GM21423 (cell line): ENCODE results near the gene PELI2.

Source experiments
- ATAC-seq: cut with Tn5 transposase; IDR thresholded peaks from one replicate; pipeline ENCODE4 v1.9.1; 2021; ENCODE audit warnings: mild to moderate bottlenecking, moderate library complexity; ENCODE audit not compliant: unreplicated experiment

Gene PELI2

GRCh38 chr14:56224691-56225681 is 106.8 kb downstream of the PELI2 start:
- ATAC-seq, result no peak

- no peak for ATAC-seq
Measured at GRCh38 chr14:56235388-56235787, 117.2 kb downstream of the PELI2 start.

GRCh38 chr14:56237398-56237797 is 119.2 kb downstream of the PELI2 start:
- no peak for ATAC-seq

GRCh38 chr14:56241461-56241860 is 123.2 kb downstream of the PELI2 start:
- ATAC-seq, result no peak

- ATAC-seq, result no peak
Measured at GRCh38 chr14:56243110-56243509, 124.9 kb downstream of the PELI2 start.

- no peak for ATAC-seq
Measured at GRCh38 chr14:56244138-56244789, 126.1 kb downstream of the PELI2 start.

- ATAC-seq, result no peak
Measured at GRCh38 chr14:56247495-56248200, 129.4 kb downstream of the PELI2 start.

- no peak for ATAC-seq
Measured at GRCh38 chr14:56248442-56248841, 130.2 kb downstream of the PELI2 start.

GRCh38 chr14:56261046-56261445 is 142.8 kb downstream of the PELI2 start:
- ATAC-seq, result no peak

- no peak for ATAC-seq
Measured at GRCh38 chr14:56262530-56262929, 144.3 kb downstream of the PELI2 start.

GRCh38 chr14:56268039-56268438 is 149.8 kb downstream of the PELI2 start:
- no peak for ATAC-seq

- no peak for ATAC-seq
Measured at GRCh38 chr14:56268673-56269072, 150.5 kb downstream of the PELI2 start.

GRCh38 chr14:56270921-56271320 is 152.7 kb downstream of the PELI2 start:
- no peak for ATAC-seq

- no peak for ATAC-seq
Measured at GRCh38 chr14:56271970-56272369, 153.8 kb downstream of the PELI2 start.

- ATAC-seq, result no peak
Measured at GRCh38 chr14:56273155-56273554, 154.9 kb downstream of the PELI2 start.

GRCh38 chr14:56273951-56274350 is 155.7 kb downstream of the PELI2 start:
- no peak for ATAC-seq

GRCh38 chr14:56274556-56274955 is 156.3 kb downstream of the PELI2 start:
- no peak for ATAC-seq

- ATAC-seq, result no peak
Measured at GRCh38 chr14:56276108-56276507, 157.9 kb downstream of the PELI2 start.

- no peak for ATAC-seq
Measured at GRCh38 chr14:56278383-56278782, 160.2 kb downstream of the PELI2 start.

GRCh38 chr14:56280843-56281242 is 162.6 kb downstream of the PELI2 start:
- no peak for ATAC-seq

GRCh38 chr14:56282179-56282578 is 164.0 kb downstream of the PELI2 start:
- no peak for ATAC-seq
